WERI-Rb-1 (cell line): ENCODE measurements around the gene ITPK1.

Experiments
- DNase-seq: peaks from one replicate; pipeline ENCODE4 v3.0.0-alpha.2; 2020
- H3K27ac ChIP-seq: fragments of 250-450 bp; sonication (Bioruptor Pico); 2 replicates; pipeline ENCODE4 v1.5.1; 2020; ENCODE audit warnings: mild to moderate bottlenecking, moderate library complexity
- H3K27me3 ChIP-seq: fragments of 250-450 bp; sonication (Bioruptor Pico); 2 replicates; pipeline ENCODE4 v1.5.1; 2021; ENCODE audit warnings: mild to moderate bottlenecking, low read depth, moderate library complexity; ENCODE audit not compliant: insufficient read depth, severe bottlenecking
- H3K36me3 ChIP-seq: fragments of 250-450 bp; sonication (Bioruptor Pico); 2 replicates; pipeline ENCODE4 v1.5.1; 2020; ENCODE audit warnings: mild to moderate bottlenecking, moderate library complexity
- H3K4me3 ChIP-seq: 2 replicates; pipeline ENCODE4 v1.5.1; 2011; ENCODE audit warnings: low read depth, mild to moderate bottlenecking, control low read depth, low read length
- H3K9me3 ChIP-seq: fragments of 250-450 bp; sonication (Bioruptor Pico); 2 replicates; pipeline ENCODE4 v1.5.1; 2021; ENCODE audit warnings: mild to moderate bottlenecking, moderate library complexity; ENCODE audit not compliant: severe bottlenecking
- TF ChIP-seq, protein P1 (sequence below): IDR thresholded peaks from 2 replicates; pipeline ENCODE4 v1.5.1; 2011; ENCODE audit warnings: low read depth, mild to moderate bottlenecking, control low read depth, inconsistent platforms, low read length

Gene ITPK1

GRCh38 chr14:92998946-92999345, 116.8 kb downstream of the ITPK1 start:
- Histone ChIP-seq H3K27me3 (no peaks in the 10 kb centered on the region), H3K27ac (peak overlapping the region; percentile 62)
- DNase-seq: peak; percentile 47

GRCh38 chr14:92997343-92998061, 118.2 kb downstream of the ITPK1 start:
- H3K4me3 ChIP-seq: no peak overlapping the region

More at GRCh38 chr14:92998946-92999345, 116.8 kb downstream of the ITPK1 start:
- H3K36me3 ChIP-seq: no peaks in the 10 kb centered on the region; the same call in 1 of the 2 replicates
- H3K9me3 ChIP-seq: no peaks in the 10 kb centered on the region
- no peak overlapping the region for H3K4me3 ChIP-seq
- TF ChIP-seq, protein P1, sequence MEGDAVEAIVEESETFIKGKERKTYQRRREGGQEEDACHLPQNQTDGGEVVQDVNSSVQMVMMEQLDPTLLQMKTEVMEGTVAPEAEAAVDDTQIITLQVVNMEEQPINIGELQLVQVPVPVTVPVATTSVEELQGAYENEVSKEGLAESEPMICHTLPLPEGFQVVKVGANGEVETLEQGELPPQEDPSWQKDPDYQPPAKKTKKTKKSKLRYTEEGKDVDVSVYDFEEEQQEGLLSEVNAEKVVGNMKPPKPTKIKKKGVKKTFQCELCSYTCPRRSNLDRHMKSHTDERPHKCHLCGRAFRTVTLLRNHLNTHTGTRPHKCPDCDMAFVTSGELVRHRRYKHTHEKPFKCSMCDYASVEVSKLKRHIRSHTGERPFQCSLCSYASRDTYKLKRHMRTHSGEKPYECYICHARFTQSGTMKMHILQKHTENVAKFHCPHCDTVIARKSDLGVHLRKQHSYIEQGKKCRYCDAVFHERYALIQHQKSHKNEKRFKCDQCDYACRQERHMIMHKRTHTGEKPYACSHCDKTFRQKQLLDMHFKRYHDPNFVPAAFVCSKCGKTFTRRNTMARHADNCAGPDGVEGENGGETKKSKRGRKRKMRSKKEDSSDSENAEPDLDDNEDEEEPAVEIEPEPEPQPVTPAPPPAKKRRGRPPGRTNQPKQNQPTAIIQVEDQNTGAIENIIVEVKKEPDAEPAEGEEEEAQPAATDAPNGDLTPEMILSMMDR: no peak

DNA sequence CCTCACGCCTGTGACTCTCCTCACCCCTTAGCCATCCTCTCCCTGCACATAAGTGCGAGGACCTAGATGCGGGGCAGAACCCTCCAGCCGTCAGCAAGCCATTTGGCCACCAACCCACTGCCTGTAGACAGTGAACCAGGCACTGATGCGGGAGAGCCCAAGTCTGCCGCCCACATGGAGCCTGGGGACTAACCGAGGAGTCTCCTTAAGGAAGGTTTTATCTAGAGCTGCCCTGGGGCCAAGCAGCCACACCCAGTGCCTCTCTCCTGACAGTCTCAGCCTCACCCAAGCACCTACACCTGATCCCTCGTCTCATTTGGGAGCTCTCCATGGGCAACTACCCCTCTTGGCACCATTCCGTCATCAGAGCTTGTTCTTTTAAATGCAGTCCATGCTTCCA, 120.1 kb downstream of the ITPK1 start:
- no peaks in the 10 kb centered on the region for H3K27me3 ChIP-seq
- DNase-seq: no peak

More at GRCh38 chr14:92997343-92998061, 118.2 kb downstream of the ITPK1 start:
- Histone ChIP-seq H3K36me3 (no peaks in the 10 kb centered on the region; the same call in none of the 2 replicates), H3K27me3 (no peaks in the 10 kb centered on the region), H3K27ac (no peak overlapping the region), H3K9me3 (no peaks in the 10 kb centered on the region)
- TF ChIP-seq, protein P1: no peak
- DNase-seq: no peak

GRCh38 chr14:92994942-92995341, 120.8 kb downstream of the ITPK1 start:
- no peaks in the 10 kb centered on the region for H3K27me3 ChIP-seq
- TF ChIP-seq, protein P1: 0 out of 2 replicates have a peak, but pooled peaks have one; percentile 6
- H3K9me3 ChIP-seq: no peaks in the 10 kb centered on the region
- no peak overlapping the region for H3K27ac ChIP-seq
- H3K36me3 ChIP-seq: no peaks in the 10 kb centered on the region; the same call in none of the 2 replicates
- H3K4me3 ChIP-seq: no peak overlapping the region
- no peak for DNase-seq

More for the DNA sequence above, 120.1 kb downstream of the ITPK1 start:
- no peak overlapping the region for H3K27ac ChIP-seq
- no peaks in the 10 kb centered on the region; the same call in none of the 2 replicates for H3K36me3 ChIP-seq
- TF ChIP-seq, protein P1: no peak
- no peaks in the 10 kb centered on the region for H3K9me3 ChIP-seq
- H3K4me3 ChIP-seq: no peak overlapping the region

DNA sequence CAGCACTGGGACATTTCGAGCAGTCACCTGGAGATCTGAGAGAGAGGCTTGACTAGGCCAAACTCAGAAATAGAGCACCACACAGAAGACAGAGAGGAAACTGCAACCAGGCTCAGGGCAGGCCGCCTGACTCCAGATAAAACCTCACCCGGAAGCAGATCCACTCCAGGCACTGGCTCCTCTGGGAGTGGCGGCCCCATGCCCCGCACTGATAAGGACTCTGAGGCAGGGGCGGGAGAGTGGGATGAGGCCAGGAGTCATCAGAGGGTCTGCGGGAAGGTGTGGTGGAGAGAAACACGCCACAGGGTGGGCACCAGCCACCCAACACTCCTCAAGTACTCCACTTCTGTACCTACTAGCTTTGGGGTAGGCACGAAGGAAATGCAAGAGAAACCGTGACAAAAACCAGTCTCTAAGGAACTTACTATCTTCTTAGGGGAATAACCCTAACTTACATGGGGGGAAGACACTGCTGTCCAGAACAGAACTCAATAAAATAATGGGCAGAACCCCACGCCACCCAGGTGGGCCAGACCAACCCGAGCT, 121.5 kb downstream of the ITPK1 start:
- Histone ChIP-seq H3K4me3 (no peak overlapping the region), H3K27me3 (no peaks in the 10 kb centered on the region), H3K36me3 (no peaks in the 10 kb centered on the region; the same call in none of the 2 replicates), H3K9me3 (no peaks in the 10 kb centered on the region), H3K27ac (no peak overlapping the region)
- TF ChIP-seq, protein P1: no peak
- no peak for DNase-seq
